Gastrocnemius medialis (tissue), 4 donors: Measurements from ENCODE around the gene PPCDC.

Experiments
- CTCF ChIP-seq, 5 experiments: fragments of 450-650 bp in 3 of 5; fragments of 200-600 bp in 2 of 5; sonication (generic) in 2 of 5; IDR thresholded peaks in 4 of 5; conservative IDR thresholded peaks in 1 of 5; 1 replicate in 4 of 5; 2 replicates in 1 of 5; pipeline ENCODE4 v1.5.1; 2016 to 2019; ENCODE audit warnings: antibody characterized with exemption in 5 of 5, mild to moderate bottlenecking in 3 of 5, moderate library complexity in 3 of 5
- POLR2A ChIP-seq, 2 donors: fragments of 450-650 bp; IDR thresholded peaks; one replicate each; pipeline ENCODE4 v1.6.1; 2017; ENCODE audit warnings: antibody characterized with exemption in 2 of 2, mild to moderate bottlenecking in 2 of 2, moderate library complexity in 2 of 2

- TF ChIP-seq CTCF (IDR thresholded peaks at IDR 0.05 in 4 of 5, conservative IDR thresholded peaks at IDR 0.05 in 1 of 5) = no peak
- TF ChIP-seq POLR2A (IDR thresholded peaks at IDR 0.05) = no peak
Observed at GRCh38 chr15:75061272-75061671, 37.9 kb downstream of the PPCDC start.
